GM10266 (cell line): ENCODE data around the gene VAPB.

Source experiments
- DNase-seq: peaks from one replicate; pipeline ENCODE4 v3.0.0; 2012; ENCODE audit errors: extremely low spot score
- TF ChIP-seq, protein P1 (sequence below): IDR thresholded peaks from 2 replicates; pipeline ENCODE4 v1.5.1; 2012; ENCODE audit warnings: mild to moderate bottlenecking, low read depth; ENCODE audit not compliant: control insufficient read depth, insufficient read depth; ENCODE audit errors: missing control alignments

Gene VAPB

DNA sequence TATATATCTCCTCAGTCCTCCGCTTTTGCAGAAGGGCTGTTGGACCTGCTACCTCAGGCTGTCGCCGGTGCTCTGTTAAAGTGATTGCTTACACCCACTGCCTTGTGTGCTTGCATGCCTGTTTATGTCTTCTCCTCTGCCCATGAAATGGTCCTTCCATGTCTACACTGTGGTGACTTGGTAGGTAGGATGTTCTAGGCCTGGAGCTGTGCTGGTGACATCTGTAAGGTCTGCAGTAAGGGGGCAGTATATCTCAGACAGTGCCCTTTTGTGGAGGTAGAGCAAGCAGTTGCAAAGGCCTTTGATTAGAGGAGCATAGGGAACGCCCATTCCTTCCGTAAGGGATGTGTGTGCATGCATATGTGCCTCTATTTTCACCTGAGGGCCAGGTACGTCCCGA, 40.3 kb downstream of the VAPB start:
- no peak for DNase-seq
- TF ChIP-seq, protein P1, sequence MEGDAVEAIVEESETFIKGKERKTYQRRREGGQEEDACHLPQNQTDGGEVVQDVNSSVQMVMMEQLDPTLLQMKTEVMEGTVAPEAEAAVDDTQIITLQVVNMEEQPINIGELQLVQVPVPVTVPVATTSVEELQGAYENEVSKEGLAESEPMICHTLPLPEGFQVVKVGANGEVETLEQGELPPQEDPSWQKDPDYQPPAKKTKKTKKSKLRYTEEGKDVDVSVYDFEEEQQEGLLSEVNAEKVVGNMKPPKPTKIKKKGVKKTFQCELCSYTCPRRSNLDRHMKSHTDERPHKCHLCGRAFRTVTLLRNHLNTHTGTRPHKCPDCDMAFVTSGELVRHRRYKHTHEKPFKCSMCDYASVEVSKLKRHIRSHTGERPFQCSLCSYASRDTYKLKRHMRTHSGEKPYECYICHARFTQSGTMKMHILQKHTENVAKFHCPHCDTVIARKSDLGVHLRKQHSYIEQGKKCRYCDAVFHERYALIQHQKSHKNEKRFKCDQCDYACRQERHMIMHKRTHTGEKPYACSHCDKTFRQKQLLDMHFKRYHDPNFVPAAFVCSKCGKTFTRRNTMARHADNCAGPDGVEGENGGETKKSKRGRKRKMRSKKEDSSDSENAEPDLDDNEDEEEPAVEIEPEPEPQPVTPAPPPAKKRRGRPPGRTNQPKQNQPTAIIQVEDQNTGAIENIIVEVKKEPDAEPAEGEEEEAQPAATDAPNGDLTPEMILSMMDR = no peak

DNA sequence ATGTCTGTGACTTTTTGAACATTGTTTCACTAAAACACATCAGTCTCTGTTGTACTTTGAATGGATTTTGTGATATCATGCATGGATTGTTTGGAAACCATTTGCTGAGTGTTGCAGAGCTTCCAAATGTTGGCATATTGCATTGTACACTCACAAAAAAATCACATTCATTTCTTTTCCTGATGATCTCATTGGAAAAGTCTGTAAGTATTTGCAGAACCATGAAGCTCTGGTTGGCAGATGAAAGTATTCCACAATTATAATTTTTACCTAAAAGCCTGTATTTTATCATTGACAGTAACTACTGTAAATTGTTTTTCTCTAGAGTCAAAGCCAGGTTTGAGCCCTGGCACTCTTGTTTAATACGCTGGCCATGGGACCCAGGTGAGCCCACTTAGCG, 42.1 kb downstream of the VAPB start:
- TF ChIP-seq, protein P1 = no peak
- no peak for DNase-seq

DNA sequence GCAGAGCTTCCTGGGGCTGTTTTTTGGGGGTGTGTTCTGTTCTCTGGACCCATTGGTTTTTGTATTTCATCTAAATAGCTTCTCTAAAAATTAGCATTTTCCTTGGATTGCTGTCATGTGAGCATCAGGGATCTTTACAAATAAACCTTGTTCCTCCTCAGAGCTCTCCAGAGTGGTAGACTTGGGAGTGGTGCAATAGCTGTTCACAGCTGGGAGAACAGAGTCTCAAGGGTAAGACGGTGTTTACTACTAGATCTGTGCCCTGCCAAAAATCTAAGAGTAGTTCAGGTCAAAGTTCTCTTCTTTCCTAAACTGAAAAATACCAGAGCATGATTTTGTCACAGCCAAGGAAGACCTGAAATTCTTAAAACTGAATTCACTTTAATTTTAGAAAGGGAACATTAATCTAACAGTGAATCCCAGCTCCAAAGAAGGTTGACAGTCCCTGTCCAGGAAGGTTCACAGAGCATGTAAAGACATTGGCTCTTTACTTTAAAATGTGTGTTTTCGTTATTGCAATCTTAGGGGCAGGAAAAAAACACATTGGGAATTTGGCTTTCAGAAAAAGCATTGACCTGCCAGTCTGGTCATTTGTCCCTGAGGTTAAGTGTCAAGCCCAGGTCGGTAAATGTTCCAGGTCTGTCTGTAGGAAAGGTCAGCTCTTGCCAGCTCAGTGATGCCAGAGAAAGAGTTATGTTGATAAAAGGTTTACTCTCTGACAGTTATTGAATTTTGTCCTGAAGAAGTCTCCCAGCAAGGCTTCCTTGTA, 43.3 kb downstream of the VAPB start:
- TF ChIP-seq, protein P1 = no peak
- DNase-seq = no peak

DNA sequence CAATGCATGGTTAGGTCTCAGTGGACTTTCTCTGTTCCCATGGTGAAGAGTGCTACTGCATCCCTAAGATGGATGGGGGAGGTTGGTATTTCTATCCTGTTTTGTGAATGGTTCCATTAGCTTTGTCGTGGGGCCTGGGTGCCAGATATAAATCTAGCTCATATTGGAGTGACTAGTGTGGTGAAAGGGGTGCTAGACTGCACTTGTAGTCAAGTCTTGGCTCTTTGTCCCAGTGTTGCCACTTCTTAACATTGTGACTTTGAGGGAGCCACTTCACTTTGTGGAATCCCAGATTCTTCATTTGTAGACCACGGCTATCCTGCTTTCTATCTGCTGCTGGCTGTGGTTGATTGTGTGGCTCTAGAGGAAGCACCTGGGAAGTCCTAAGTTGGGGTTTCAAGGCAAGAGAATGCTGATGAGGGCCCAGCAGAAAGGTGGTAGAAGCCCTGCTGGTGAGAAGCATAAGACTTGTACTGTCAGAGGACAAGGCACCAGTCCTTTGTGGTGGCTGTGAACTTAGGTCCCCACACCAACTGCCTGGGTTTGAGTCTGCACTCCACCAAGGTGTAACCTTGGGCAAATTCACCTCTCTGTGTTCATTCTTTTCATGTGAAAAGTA, 44.1 kb downstream of the VAPB start:
- TF ChIP-seq, protein P1 = no peak
- DNase-seq = no peak

DNA sequence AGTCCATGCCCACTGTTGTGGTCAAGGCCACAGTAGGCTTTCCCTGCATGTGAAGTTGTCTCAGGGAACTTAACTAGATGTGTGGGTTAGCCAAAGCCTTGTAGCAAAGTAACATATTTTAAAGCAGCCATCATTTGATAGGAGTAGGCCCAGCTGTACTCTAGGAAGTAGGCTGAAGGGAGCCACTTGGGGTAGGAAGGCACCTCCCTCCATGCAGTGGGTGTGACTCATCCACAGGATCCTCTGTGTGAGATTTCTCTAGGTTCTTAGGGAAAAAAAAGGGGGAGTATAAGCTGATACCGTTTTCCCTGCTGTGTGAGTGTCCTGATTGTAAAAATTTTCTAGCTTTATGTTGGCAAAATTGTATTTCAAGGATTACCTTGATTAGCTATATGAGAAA, 44.7 kb downstream of the VAPB start:
- DNase-seq = no peak
- TF ChIP-seq, protein P1 = no peak

DNA sequence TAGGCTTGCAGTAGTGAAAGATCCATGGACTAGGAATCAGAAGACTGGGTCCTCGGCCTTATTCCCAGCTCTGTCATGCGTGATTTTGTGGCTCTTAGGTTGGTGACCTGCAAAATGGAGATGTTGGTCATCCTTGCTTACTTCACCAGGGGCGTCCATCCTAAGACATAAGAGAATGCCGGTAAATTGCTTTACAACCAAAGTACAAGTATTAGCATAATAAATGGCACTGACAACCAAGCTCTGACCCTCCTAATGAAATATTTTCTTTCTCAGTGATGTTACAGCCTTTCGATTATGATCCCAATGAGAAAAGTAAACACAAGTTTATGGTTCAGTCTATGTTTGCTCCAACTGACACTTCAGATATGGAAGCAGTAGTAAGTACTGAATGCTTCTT, 45.3 kb downstream of the VAPB start:
- TF ChIP-seq, protein P1 = no peak
- DNase-seq = no peak

DNA sequence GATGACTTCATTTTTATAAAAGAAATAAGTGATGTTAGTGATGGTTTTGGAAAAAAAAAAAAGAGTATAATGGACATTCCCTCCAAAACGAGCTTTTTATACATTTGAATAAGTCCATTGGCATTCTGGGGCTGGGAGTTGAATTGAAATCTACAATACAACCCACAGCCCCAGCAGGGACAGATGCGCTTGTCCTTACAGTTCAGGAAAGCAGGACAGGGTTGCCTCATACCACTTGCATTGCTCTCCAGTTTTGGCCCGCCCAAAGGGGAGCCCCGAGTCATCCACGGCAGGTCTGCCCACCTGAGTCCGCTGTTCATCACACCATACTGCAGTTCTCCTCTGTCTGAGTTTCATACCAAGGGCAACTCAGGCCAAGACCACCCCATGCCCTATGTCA, 46.2 kb downstream of the VAPB start:
- DNase-seq = no peak
- TF ChIP-seq, protein P1 = no peak
